ENCODE data around the gene TBX18. TPM values are rescaled to one million over a fixed set of nuclear protein-coding genes. Genes with fewer than 3 reads are reported as not detected.

TBX18 gene
- total and polyA plus RNA-seq, 2 of the 4 experiments (the other 2 are of a cell fraction), result 0.86 to 1.3 TPM

- Histone ChIP-seq H3K27ac (ENCODE audit: insufficient read depth, low read length) (no peak overlapping the region), H4K91ac (ENCODE audit: insufficient read depth, low read depth, low read length) (no peak overlapping the region), H3K4me1 (ENCODE audit: control insufficient read depth, insufficient read depth, low read length) (no peaks in the 10 kb centered on the region), H4K5ac (ENCODE audit: low read depth, low read length) (no peak overlapping the region), H2BK15ac (ENCODE audit: low read depth, low read length) (no peak overlapping the region), H3K4ac (ENCODE audit: low read depth, low read length) (no peak overlapping the region), H3K9ac (ENCODE audit: low read depth, low read length) (no peak overlapping the region), H3K9me3 (ENCODE audit: control insufficient read depth, insufficient read depth, low read length) (no peaks in the 10 kb centered on the region), H3K56ac (ENCODE audit: extremely low read depth, insufficient read depth, low read length) (no peak overlapping the region), H2AK9ac (replicated peaks; ENCODE audit: low read depth, low read length, poor library complexity) (no peak overlapping the region), H4K20me1 (ENCODE audit: insufficient read depth, low read length) (no peaks in the 10 kb centered on the region), H3K4me3 (ENCODE audit: insufficient read depth, low read depth, low read length) (no peak overlapping the region), H3K79me1 (ENCODE audit: low read depth in 1 of 2, low read length in 2 of 2) (no peaks in the 10 kb centered on the region), H2BK120ac (ENCODE audit: low read depth, low read length) (no peak overlapping the region), H2BK5ac (ENCODE audit: low read depth, low read length, poor library complexity, severe bottlenecking) (no peak overlapping the region), H3K9me1 (ENCODE audit: insufficient read depth, low read length) (no peaks in the 10 kb centered on the region), H2BK20ac (ENCODE audit: low read depth, low read length) (no peak overlapping the region), H3K23ac (ENCODE audit: low read depth, low read length) (no peak overlapping the region), H4K8ac (ENCODE audit: low read depth in 2 of 2, low read length in 2 of 2) (no peak overlapping the region), H3K14ac (replicated peaks; ENCODE audit: low read depth, low read length) (no peak overlapping the region), H2AK5ac (ENCODE audit: low read depth, low read length) (no peak overlapping the region), H2AFZ (replicated peaks; ENCODE audit: low read length, poor library complexity) (no peak overlapping the region), H3K18ac (ENCODE audit: low read depth, low read length) (no peak overlapping the region), H3K36me3 (ENCODE audit: control insufficient read depth, insufficient read depth, low read length) (no peaks in the 10 kb centered on the region), H3K4me2 (ENCODE audit: low read depth, low read length) (no peak overlapping the region), H3K27me3 (ENCODE audit: control insufficient read depth, insufficient read depth, low read length) (no peaks in the 10 kb centered on the region)
- BruUV-seq (replicated peaks), result no TSS peak
- TF ChIP-seq MAFK (IDR thresholded peaks at IDR 0.05; ENCODE audit: low read depth, low read length) (no peak), ELK1 (IDR thresholded peaks at IDR 0.05; ENCODE audit: borderline replicate concordance, low read depth, low read length) (no peak), RCOR1 (IDR thresholded peaks at IDR 0.05; ENCODE audit: insufficient replicate concordance, low read length) (no peak), RFX5 (IDR thresholded peaks at IDR 0.05; ENCODE audit: low read depth, low read length) (no peak), SMC3 (IDR thresholded peaks at IDR 0.05; ENCODE audit: low read depth, low read length) (no peak), CTCF (conservative IDR thresholded peaks at IDR 0.05; ENCODE audit: low read depth, low read length) (no peak), FOS (IDR thresholded peaks at IDR 0.05; ENCODE audit: low read depth, low read length) (no peak), NFE2L2 (IDR thresholded peaks at IDR 0.05; ENCODE audit: low read depth, low read length) (no peak), CHD1 (IDR thresholded peaks at IDR 0.05; ENCODE audit: low read depth, low read length) (no peak), BHLHE40 (IDR thresholded peaks at IDR 0.05; ENCODE audit: low read depth, low read length) (no peak), MAZ (IDR thresholded peaks at IDR 0.05; ENCODE audit: borderline replicate concordance, low read depth, low read length) (no peak), RAD21 (IDR thresholded peaks at IDR 0.05; ENCODE audit: low read length) (no peak)
- CTCF ChIA-PET, result no interaction called here
- ATAC-seq (ENCODE audit: low read depth) (no peak), DNase-seq (no peak)
- intact Hi-C loops (cut with micrococcal nuclease), result no loop called here
- dilution Hi-C loops (cut with HindIII; ENCODE audit: low sequenced_read_pairs, unreplicated experiment), result no loop called here
- POLR2A ChIA-PET (ENCODE audit: unreplicated experiment), result no interaction called here
- 100% methylated on average over 2 of the region's 17 CpGs; no CpG with 5 or more reads in 1 of the 2 experiments for WGBS, 2 experiments (ENCODE audit: extremely low coverage in 2 of 2, insufficient read length in 1 of 2)
- in situ Hi-C loops (cut with MboI; ENCODE audit: low sequenced_read_pairs), result no loop called here
These were observed 82.6 kb downstream of the TBX18 start for GRCh38 chr6:84681693-84682326.
